ENCODE measurements around the gene ALDH2. TPM values are rescaled to one million over a fixed set of nuclear protein-coding genes. Genes with fewer than 3 reads are reported as not detected.
"Not testable (repeated sequence)": the region's sequence is repeated elsewhere in the genome, so short reads cannot be mapped to it uniquely, and the experiment has no call there.

The ALDH2 gene
- polyA plus RNA-seq, 4 donors, result 86.7 to 127 (median 93.2) TPM

GRCh38 chr12:111784953-111785352 lies 18.2 kb downstream of the ALDH2 start:
- no peak for DNase-seq (ENCODE audit: low read depth in 4 of 4, low spot score in 3 of 4)

GRCh38 chr12:111785651-111786050 lies 18.9 kb downstream of the ALDH2 start:
- DNase-seq (ENCODE audit: low read depth in 4 of 4, low spot score in 3 of 4), result no peak

- DNase-seq (ENCODE audit: low read depth in 4 of 4, low spot score in 3 of 4), result no peak
Measured at GRCh38 chr12:111788178-111788654, 21.5 kb downstream of the ALDH2 start.

GRCh38 chr12:111789779-111790178 lies 23.0 kb downstream of the ALDH2 start:
- DNase-seq (ENCODE audit: low read depth in 4 of 4, low spot score in 3 of 4), result no peak

- DNase-seq (ENCODE audit: low read depth in 4 of 4, low spot score in 3 of 4), result no peak
Measured at GRCh38 chr12:111791507-111791906, 24.8 kb downstream of the ALDH2 start.

GRCh38 chr12:111792155-111792855 lies 25.6 kb downstream of the ALDH2 start:
- no peak for DNase-seq (ENCODE audit: low read depth in 4 of 4, low spot score in 3 of 4)

GRCh38 chr12:111792856-111793235 lies 26.1 kb downstream of the ALDH2 start:
- DNase-seq (ENCODE audit: low read depth in 4 of 4, low spot score in 3 of 4), result no peak

GRCh38 chr12:111798182-111798581 lies 31.4 kb downstream of the ALDH2 start:
- no peak for DNase-seq (ENCODE audit: low read depth in 4 of 4, low spot score in 3 of 4)

- no peak for DNase-seq (ENCODE audit: low read depth in 4 of 4, low spot score in 3 of 4)
Measured at GRCh38 chr12:111799758-111800157, 33.0 kb downstream of the ALDH2 start.

- DNase-seq (ENCODE audit: low read depth in 4 of 4, low spot score in 3 of 4), result no peak
Measured at GRCh38 chr12:111803038-111803626, 36.4 kb downstream of the ALDH2 start.

- DNase-seq (ENCODE audit: low read depth in 4 of 4, low spot score in 3 of 4), result no peak
Measured at GRCh38 chr12:111803851-111804250, 37.1 kb downstream of the ALDH2 start.

- no peak for DNase-seq (ENCODE audit: low read depth in 4 of 4, low spot score in 3 of 4)
Measured at GRCh38 chr12:111806304-111806703, 39.6 kb downstream of the ALDH2 start.

- DNase-seq (ENCODE audit: low read depth in 4 of 4, low spot score in 3 of 4), result no peak
Measured at GRCh38 chr12:111807232-111807631, 40.5 kb downstream of the ALDH2 start.

- peak; percentile 36 to 69 (median 52) for DNase-seq (ENCODE audit: low read depth in 4 of 4, low spot score in 3 of 4)
Measured at GRCh38 chr12:111812881-111813741, 46.4 kb downstream of the ALDH2 start.

GRCh38 chr12:111816065-111816615 lies 49.4 kb downstream of the ALDH2 start:
- DNase-seq (ENCODE audit: low read depth in 4 of 4, low spot score in 3 of 4), result no peak

GRCh38 chr12:111816898-111817297 lies 50.2 kb downstream of the ALDH2 start:
- DNase-seq (ENCODE audit: low read depth in 4 of 4, low spot score in 3 of 4), result not testable (repeated sequence)

- no peak for DNase-seq (ENCODE audit: low read depth in 4 of 4, low spot score in 3 of 4)
Measured at GRCh38 chr12:111818340-111818739, 51.6 kb downstream of the ALDH2 start.

- DNase-seq (ENCODE audit: low read depth in 4 of 4, low spot score in 3 of 4), result no peak
Measured at GRCh38 chr12:111819191-111820158, 52.7 kb downstream of the ALDH2 start.

GRCh38 chr12:111820828-111821227 lies 54.1 kb downstream of the ALDH2 start:
- DNase-seq (ENCODE audit: low read depth in 4 of 4, low spot score in 3 of 4), result not testable (repeated sequence)

GRCh38 chr12:111822886-111823285 lies 56.2 kb downstream of the ALDH2 start:
- no peak for DNase-seq (ENCODE audit: low read depth in 4 of 4, low spot score in 3 of 4)

Data from left renal pelvis (tissue), 4 donors.